ENCODE results near the gene ZNF354B.
"Not testable (repeated sequence)": the region's sequence is repeated elsewhere in the genome, so short reads cannot be mapped to it uniquely, and the experiment has no call there.

Gene ZNF354B

DNA sequence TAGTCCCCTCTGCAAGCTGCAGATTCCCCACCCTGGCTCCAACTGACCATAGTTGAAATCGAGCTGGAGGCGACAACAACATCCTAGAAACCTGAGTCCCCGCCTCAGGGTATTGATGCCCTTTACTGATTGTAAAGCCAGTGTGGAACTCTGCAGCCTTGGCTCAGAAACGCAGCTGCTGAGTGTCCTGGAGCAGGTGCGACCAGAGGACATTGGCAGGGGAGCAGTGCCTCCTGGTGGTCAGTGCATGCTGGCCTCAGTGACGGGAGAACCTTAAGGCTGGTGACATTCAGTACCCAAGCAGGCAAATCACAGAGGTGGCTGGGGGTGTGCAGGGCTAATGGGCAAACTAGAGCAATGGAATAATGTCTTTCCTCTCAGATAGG, 20.4 kb upstream of the ZNF354B start:
- peaks cover 8% of the 10 kb centered on the region; the same call in 1 of the 2 replicates for H3K4me1 ChIP-seq
- H3K9ac ChIP-seq = no peak overlapping the region
- H3K4me3 ChIP-seq = no peak overlapping the region
- H3K36me3 ChIP-seq = no peaks in the 10 kb centered on the region
- no peaks in the 10 kb centered on the region for H4K20me1 ChIP-seq
- H3K27ac ChIP-seq = no peak overlapping the region
- H3K9me3 ChIP-seq = no peaks in the 10 kb centered on the region
- H3K4me2 ChIP-seq = no peak overlapping the region
- TF ChIP-seq Cebpa-rat (IDR thresholded peaks at IDR 0.05) = no peak
- H3K27me3 ChIP-seq = no peaks in the 10 kb centered on the region

DNA sequence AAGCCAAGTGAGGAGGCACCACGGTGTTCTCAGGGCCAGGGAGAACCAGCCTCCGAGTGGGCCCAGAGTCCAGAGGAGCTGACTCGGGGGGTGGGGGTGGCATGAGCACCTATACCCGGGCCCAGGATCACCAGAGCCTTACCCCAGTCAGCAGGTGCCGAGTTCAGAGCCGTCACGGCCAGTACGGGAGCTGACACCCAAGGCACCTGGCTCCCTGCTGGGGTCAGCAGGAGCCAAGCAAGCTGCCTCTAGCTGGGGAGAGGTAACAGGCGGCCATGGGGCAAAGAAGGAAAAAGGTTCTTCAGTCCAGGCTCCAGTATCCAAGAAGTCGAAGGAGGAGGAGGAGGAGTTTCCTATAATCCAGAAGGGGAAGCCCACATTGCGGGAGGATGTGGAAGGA, 19.4 kb upstream of the ZNF354B start:
- not testable (repeated sequence) for H3K9me3 ChIP-seq, H3K27ac ChIP-seq, H4K20me1 ChIP-seq, H3K36me3 ChIP-seq, H3K4me3 ChIP-seq, H3K4me1 ChIP-seq, H3K4me2 ChIP-seq, H3K27me3 ChIP-seq, H3K9ac ChIP-seq

DNA sequence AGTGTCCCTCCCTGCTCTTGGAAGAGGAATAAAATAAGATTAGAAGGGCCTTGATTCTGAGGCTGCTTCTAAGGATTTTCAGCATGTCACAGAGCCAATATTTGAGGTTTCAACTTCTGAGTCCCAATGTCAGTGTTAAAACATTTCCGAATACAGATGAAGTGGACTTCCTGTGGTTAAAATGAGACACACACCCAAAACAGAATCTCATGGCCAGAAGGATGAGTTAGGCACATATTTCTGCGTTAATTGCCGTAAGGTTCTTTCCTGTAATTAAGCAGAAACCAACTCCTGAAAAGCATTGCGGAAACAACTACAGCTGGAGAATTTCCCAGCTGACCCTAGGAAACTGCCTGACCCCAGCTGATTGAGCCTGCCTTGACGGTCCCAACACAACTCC, 10.4 kb upstream of the ZNF354B start:
- no peak for TF ChIP-seq Cebpa-rat (IDR thresholded peaks at IDR 0.05)
- Histone ChIP-seq H3K4me3 (no peak overlapping the region), H3K36me3 (no peaks in the 10 kb centered on the region), H3K27ac (no peak overlapping the region), H3K9me3 (no peaks in the 10 kb centered on the region; the same call in 1 of the 2 replicates), H3K27me3 (no peaks in the 10 kb centered on the region), H4K20me1 (no peaks in the 10 kb centered on the region), H3K4me1 (no peaks in the 10 kb centered on the region), H3K4me2 (no peak overlapping the region), H3K9ac (no peak overlapping the region)

DNA sequence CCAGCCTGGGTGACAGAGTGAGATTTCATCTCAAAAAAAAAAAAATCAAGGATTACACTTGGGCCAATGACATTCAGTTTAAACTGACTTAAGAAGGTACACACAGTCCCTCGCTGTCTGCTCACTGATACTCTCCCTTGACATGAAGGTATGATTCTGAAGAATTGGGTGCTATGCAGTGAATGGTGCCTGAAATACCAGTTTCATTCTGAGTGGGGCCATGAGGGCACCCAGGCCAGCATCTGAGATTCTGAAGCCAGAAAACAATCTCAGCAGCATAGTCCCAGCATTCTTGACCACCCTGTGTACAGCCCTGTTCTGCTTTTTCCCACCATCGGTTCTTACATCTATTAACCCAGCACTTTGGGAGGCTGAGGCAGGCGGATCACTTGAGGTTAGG, 7.8 kb upstream of the ZNF354B start:
- no peak overlapping the region for H3K27ac ChIP-seq

DNA sequence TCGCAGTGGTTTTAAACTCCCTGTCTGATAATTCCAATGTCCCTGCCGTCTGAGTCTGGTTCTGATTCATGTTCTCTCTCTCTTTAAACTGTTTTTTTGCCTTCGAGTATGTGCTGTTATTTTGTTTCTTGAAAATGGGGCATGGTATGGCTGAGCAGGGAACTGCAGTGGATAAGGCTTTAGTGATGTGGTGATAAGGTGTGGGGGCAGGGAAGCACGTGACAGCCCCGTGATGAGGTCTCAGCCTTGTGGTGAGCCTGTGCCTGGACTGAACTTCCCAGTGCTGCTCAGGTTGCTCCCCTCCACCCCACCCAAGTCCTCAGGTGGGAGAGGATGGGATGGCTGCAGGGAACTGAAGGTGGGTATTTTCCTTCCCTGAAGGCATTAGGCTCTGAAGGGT, 5.5 kb upstream of the ZNF354B start:
- Histone ChIP-seq H3K27me3 (no peaks in the 10 kb centered on the region), H4K20me1 (no peaks in the 10 kb centered on the region), H3K9me3 (no peaks in the 10 kb centered on the region; the same call in 1 of the 2 replicates), H3K27ac (no peak overlapping the region), H3K4me3 (no peak overlapping the region), H3K4me1 (peaks cover 2% of the 10 kb centered on the region), H3K4me2 (no peak overlapping the region), H3K36me3 (no peaks in the 10 kb centered on the region), H3K9ac (no peak overlapping the region)
- TF ChIP-seq Cebpa-rat (IDR thresholded peaks at IDR 0.05) = no peak

More for the DNA sequence above, 7.8 kb upstream of the ZNF354B start:
- no peak overlapping the region for H3K9ac ChIP-seq
- H3K4me3 ChIP-seq = no peak overlapping the region
- no peaks in the 10 kb centered on the region for H3K27me3 ChIP-seq
- TF ChIP-seq Cebpa-rat (IDR thresholded peaks at IDR 0.05) = no peak
- H3K4me1 ChIP-seq = no peaks in the 10 kb centered on the region
- no peaks in the 10 kb centered on the region for H3K36me3 ChIP-seq
- H3K9me3 ChIP-seq = no peaks in the 10 kb centered on the region; the same call in 1 of the 2 replicates
- H4K20me1 ChIP-seq = no peaks in the 10 kb centered on the region
- H3K4me2 ChIP-seq = no peak overlapping the region

DNA sequence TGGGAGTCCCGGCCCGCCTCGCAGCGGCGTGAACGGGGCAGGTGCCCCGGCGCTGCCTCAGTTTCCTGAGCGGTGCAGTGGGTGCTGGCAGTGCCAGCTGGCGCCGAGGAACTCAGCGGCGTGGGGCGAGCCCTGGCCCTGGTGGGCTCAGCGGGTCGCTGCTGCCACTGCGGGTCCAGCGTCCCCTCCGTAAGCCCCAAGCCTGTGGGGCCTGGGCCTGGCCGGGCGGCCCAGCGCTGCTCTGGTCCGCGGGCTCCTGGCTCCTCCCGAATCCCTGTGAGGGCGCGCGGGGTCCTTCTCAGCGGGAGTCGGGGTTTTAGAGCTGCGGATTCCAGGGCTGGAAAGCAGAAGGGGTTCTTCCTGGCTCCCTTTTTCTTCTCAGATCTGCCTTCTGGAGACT, 862 bp downstream of the ZNF354B start:
- peak overlapping the region; percentile 71 for H3K4me2 ChIP-seq
- peaks cover 45% of the 10 kb centered on the region for H3K36me3 ChIP-seq
- peak overlapping the region; percentile 92 for H3K9ac ChIP-seq
- H3K27ac ChIP-seq = peak overlapping the region; percentile 89; the same call in 1 of the 2 replicates
- peaks cover 19% of the 10 kb centered on the region for H3K4me1 ChIP-seq
- peak overlapping the region; percentile 91 for H3K4me3 ChIP-seq
- H4K20me1 ChIP-seq, H3K27me3 ChIP-seq: not testable (repeated sequence)
- peaks cover 28% of the 10 kb centered on the region for H3K9me3 ChIP-seq

DNA sequence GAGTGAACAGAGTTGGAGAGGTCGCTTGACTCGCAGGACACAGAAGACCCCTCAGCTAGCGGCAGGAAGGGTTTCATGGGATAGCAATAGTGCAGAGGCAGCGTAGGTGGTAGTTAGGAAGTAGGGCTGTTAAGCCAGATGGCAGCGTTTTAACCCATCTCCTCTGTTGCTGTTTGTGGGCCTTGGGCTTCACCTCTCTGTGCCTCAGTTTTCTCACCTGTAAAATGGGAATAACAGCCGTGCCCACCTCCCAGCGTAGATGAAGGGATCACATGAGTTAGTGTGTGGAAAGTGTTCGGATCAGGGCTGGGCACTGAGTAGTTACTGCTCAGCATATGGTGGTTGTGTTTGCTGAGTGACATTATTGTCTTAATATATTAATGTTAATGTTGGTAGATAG, 1.9 kb downstream of the ZNF354B start:
- Histone ChIP-seq H4K20me1 (peaks cover 5% of the 10 kb centered on the region; the same call in 1 of the 2 replicates), H3K27me3 (no peaks in the 10 kb centered on the region), H3K9me3 (peaks cover 37% of the 10 kb centered on the region), H3K4me3 (no peak overlapping the region), H3K27ac (no peak overlapping the region), H3K4me2 (peak overlapping the region; percentile 9; the same call in 1 of the 2 replicates), H3K9ac (no peak overlapping the region), H3K4me1 (peaks cover 19% of the 10 kb centered on the region), H3K36me3 (peaks cover 55% of the 10 kb centered on the region)
- no peak for TF ChIP-seq Cebpa-rat (IDR thresholded peaks at IDR 0.05)

DNA sequence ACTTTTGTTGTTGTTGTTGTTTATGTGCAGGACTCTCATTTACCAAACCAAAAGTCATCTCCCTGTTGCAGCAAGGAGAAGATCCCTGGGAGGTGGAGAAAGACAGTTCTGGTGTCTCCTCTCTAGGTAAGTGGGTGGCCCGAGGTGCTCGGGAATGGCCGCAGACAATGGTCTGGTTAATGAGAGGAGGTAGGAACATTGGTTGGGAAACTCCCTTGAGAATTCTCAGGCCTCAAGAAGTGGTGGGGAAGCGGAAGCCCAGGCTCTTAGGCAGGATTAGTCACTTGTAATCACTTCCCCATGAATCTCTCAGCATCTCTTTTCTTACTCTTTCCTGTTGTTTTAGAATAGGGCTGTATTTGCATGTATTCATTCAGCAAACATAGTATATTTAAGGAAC, 7.2 kb downstream of the ZNF354B start:
- no peak overlapping the region for H3K27ac ChIP-seq
- H3K4me2 ChIP-seq = no peak overlapping the region
- H3K27me3 ChIP-seq = no peaks in the 10 kb centered on the region
- no peak overlapping the region for H3K4me3 ChIP-seq
- H3K4me1 ChIP-seq = 0 out of 2 replicates have a peak, but pooled peaks cover 6% of the 10 kb centered on the region
- peaks cover 100% of the 10 kb centered on the region for H3K36me3 ChIP-seq
- H3K9ac ChIP-seq = no peak overlapping the region
- peaks cover 87% of the 10 kb centered on the region for H3K9me3 ChIP-seq
- TF ChIP-seq Cebpa-rat (IDR thresholded peaks at IDR 0.05) = no peak
- H4K20me1 ChIP-seq = peaks cover 5% of the 10 kb centered on the region; the same call in 1 of the 2 replicates

DNA sequence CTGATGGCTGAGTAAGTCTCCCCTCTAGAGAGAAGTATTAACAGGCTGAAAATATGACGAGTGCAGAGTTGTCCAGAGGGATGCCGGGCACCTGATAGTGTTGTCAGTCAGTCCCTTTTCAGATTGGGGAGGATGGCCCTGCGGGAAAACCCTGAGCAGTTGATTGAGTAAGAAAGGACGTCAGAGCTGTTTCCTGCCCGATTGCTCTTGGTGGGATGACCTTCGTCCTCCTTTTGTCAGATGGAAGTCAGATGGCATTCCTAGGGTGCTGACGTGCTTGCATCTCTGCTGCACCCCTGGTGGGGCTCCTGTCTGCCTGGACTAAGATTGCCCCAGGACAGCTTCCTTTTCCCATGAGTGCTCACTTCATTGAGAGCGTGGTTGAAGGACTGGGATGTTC, 9.8 kb downstream of the ZNF354B start:
- peaks cover 96% of the 10 kb centered on the region for H3K9me3 ChIP-seq
- no peak for TF ChIP-seq Cebpa-rat (IDR thresholded peaks at IDR 0.05)
- H3K9ac ChIP-seq = no peak overlapping the region
- no peaks in the 10 kb centered on the region for H3K4me1 ChIP-seq
- no peak overlapping the region for H3K27ac ChIP-seq
- no peaks in the 10 kb centered on the region for H4K20me1 ChIP-seq
- no peaks in the 10 kb centered on the region for H3K27me3 ChIP-seq
- peaks cover 100% of the 10 kb centered on the region for H3K36me3 ChIP-seq
- H3K4me2 ChIP-seq = no peak overlapping the region
- no peak overlapping the region for H3K4me3 ChIP-seq

DNA sequence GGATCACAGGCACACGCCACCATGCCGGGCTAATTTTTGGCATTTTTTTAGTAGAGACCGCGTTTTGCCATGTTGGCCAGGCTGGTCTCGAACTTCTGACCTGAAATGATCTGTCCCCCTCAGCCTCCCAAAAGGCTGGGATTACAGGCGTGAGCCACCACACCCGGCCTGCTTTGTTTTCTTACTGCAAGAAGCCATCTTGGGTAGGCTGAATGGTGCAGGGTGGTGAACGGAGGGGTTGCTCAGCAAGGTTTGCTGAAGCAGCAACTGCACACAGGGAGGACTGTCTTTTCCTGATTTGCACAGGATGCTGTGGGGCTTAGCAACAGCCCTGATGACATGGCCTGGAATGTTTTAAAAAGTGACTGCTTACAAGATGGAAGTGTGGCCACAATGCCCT, 10.7 kb downstream of the ZNF354B start:
- Histone ChIP-seq H4K20me1 (no peaks in the 10 kb centered on the region), H3K9ac (no peak overlapping the region), H3K27ac (no peak overlapping the region), H3K27me3 (no peaks in the 10 kb centered on the region), H3K4me1 (no peaks in the 10 kb centered on the region), H3K4me3 (no peak overlapping the region), H3K4me2 (no peak overlapping the region), H3K36me3 (peaks cover 100% of the 10 kb centered on the region), H3K9me3 (peaks cover 96% of the 10 kb centered on the region)
- TF ChIP-seq Cebpa-rat (IDR thresholded peaks at IDR 0.05) = no peak

DNA sequence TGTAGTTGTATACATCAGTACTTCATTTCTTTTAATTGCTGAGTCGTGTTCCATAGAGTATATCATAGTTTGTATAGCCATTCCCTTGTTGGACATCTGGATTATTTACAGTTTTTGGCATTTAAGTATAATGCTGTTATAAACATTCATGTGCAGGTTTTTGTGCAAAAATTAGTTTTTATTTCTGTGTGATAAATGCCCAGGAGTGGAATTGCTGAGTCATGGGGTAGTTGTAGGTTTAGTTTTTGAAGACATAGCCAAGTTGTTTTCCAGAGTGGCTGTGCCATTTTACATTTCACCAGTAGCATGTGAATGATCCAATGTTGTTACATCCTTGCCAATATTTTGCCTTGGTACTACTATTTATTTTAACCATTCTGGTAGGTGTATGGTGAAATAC, 12.5 kb downstream of the ZNF354B start:
- Histone ChIP-seq H3K36me3 (peaks cover 99% of the 10 kb centered on the region), H3K4me2 (no peak overlapping the region), H3K9me3 (peaks cover 97% of the 10 kb centered on the region), H3K27me3 (no peaks in the 10 kb centered on the region), H3K4me1 (no peaks in the 10 kb centered on the region), H3K4me3 (no peak overlapping the region), H4K20me1 (no peaks in the 10 kb centered on the region), H3K27ac (no peak overlapping the region), H3K9ac (no peak overlapping the region)
- TF ChIP-seq Cebpa-rat (IDR thresholded peaks at IDR 0.05) = no peak

DNA sequence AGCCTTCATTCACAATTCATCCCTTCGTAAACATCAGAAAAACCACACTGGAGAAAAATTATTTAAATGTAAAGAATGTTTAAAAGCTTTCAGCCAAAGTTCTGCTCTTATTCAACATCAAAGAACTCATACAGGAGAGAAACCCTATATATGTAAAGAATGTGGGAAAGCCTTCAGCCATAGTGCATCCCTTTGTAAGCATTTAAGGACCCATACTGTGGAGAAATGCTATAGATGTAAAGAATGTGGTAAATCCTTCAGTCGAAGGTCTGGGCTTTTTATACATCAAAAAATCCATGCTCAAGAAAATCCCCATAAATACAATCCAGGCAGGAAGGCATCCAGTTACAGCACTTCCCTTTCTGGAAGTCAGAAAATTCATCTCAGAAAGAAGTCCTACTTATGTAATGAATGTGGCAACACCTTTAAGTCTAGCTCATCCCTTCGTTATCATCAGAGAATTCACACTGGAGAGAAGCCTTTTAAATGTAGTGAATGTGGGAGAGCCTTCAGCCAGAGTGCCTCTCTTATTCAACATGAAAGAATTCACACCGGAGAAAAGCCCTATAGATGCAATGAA, 23.5 kb downstream of the ZNF354B start:
- H3K4me2 ChIP-seq, H3K4me1 ChIP-seq, H3K27me3 ChIP-seq, H3K9ac ChIP-seq, H3K27ac ChIP-seq, H4K20me1 ChIP-seq: not testable (repeated sequence)
- peaks cover 100% of the 10 kb centered on the region for H3K9me3 ChIP-seq
- H3K36me3 ChIP-seq = peaks cover 100% of the 10 kb centered on the region
- peak overlapping the region; percentile 37 for H3K4me3 ChIP-seq

Measured in BLaER1 (cell line).